T-helper 2 cell treated with Interferon-gamma antibody and Interleukin-4, amounts not matched to agents 5 μg/mL and 100 μg/mL, for 36 hours (primary cell): Measurements from ENCODE around the gene DOCK1.

Experiments used
- DNase-seq: peaks from one replicate; pipeline ENCODE4 v3.0.0; 2021; ENCODE audit warnings: low spot score
- H3K27ac Mint-ChIP-seq: one replicate; pipeline ENCODE4 v1.8.0; 2021; ENCODE audit warnings: mild to moderate bottlenecking, mixed read lengths
- H3K27me3 Mint-ChIP-seq: one replicate; pipeline ENCODE4 v1.8.0; 2021; ENCODE audit warnings: low read depth, mixed read lengths
- H3K36me3 Mint-ChIP-seq: one replicate; pipeline ENCODE4 v1.8.0; 2021; ENCODE audit warnings: low read depth, mixed read lengths
- H3K4me1 Mint-ChIP-seq: one replicate; pipeline ENCODE4 v1.8.0; 2021; ENCODE audit warnings: low read depth, mixed read lengths
- H3K4me3 Mint-ChIP-seq: one replicate; pipeline ENCODE4 v1.8.0; 2022; ENCODE audit warnings: mild to moderate bottlenecking, moderate library complexity, mixed read lengths
- H3K9me3 Mint-ChIP-seq: one replicate; pipeline ENCODE4 v1.8.0; 2021; ENCODE audit warnings: mixed read lengths

Gene DOCK1

DNA sequence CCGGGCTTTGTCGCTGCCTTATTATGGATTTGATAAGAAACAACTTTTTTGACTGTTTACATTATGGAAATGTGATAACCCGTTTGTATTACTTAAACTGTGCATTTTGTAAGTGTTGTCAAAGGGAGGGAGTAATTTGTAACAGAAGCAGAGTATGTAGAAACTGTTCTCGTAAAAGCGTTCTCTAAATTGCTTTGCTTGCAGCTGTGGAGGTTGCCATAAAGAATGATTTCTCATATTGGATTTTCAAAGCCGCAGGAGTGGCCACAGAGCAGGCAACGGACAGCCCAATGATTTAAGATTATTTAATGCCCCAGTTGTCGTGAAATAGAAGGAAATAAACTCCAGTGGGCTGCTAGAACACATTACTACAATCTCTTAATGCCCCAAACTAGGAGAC, 405.2 kb downstream of the DOCK1 start:
- DNase-seq, result no peak
- H3K4me3 Mint-ChIP-seq, result no peak overlapping the region
- H3K36me3 Mint-ChIP-seq, result no peaks in the 10 kb centered on the region
- H3K27ac Mint-ChIP-seq, result no peak overlapping the region
- peaks cover 21% of the 10 kb centered on the region for H3K27me3 Mint-ChIP-seq
- H3K4me1 Mint-ChIP-seq, result no peaks in the 10 kb centered on the region
- no peaks in the 10 kb centered on the region for H3K9me3 Mint-ChIP-seq

DNA sequence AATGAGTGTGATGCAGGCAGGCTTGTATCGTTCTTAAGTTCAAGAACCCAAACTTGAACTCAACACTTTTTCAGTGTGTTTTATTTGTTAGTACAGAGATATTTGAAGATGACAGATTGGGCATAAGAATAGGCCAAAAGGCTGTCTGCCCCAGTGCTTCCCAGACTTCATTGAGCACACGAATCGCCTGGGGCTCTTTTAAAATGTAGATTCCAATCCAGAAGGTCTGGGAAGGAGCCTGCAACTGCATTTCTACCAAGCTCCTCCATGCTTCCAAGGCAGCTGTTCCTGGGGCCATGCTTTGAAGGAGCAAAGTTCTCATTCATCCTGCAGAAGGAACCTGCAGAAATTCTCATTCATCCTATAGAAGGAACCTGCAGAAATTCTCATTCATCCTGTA, 405.7 kb downstream of the DOCK1 start:
- Mint-ChIP-seq H3K27me3 (peaks cover 21% of the 10 kb centered on the region), H3K27ac (no peak overlapping the region)

DNA sequence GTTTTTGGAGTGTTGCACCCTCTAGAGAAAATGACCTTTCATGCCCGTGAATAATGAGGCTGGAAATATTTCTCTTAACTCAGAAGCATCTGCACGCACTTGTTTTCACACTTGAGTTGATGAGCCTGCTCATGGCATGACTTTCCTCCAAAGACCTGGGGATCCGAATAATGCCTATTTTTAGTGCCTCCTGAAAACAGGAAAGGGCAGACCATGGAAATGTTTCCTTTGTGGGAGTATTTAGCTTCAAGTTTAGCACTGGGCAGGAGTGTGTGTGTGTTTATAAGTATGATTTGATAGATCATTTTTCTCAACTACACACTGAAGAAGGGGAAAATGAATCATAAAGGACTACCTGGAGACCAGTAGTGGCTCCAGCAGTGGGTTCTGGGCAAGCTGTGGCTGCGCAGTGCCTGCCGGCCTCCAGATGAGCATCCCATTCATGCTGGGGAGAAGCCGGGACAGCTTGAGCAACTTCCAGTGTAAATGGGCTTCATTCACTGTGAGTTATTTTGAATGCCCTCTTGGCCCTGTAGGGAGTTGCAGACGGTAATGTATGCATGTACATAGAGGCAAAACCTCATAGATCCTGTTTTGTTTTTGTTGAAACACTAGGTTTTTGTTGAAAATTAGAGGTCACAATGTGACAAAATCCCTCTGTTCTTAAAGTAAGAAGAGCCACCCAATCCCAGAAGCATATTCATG, 408.9 kb downstream of the DOCK1 start:
- no peaks in the 10 kb centered on the region for H3K4me1 Mint-ChIP-seq
- H3K4me3 Mint-ChIP-seq, result no peak overlapping the region
- no peaks in the 10 kb centered on the region for H3K9me3 Mint-ChIP-seq
- H3K27ac Mint-ChIP-seq, result no peak overlapping the region
- no peak for DNase-seq
- peaks cover 12% of the 10 kb centered on the region for H3K27me3 Mint-ChIP-seq
- no peaks in the 10 kb centered on the region for H3K36me3 Mint-ChIP-seq

More for the DNA sequence above, 405.7 kb downstream of the DOCK1 start:
- H3K4me3 Mint-ChIP-seq, result no peak overlapping the region
- DNase-seq, result no peak
- no peaks in the 10 kb centered on the region for H3K36me3 Mint-ChIP-seq
- H3K9me3 Mint-ChIP-seq, result no peaks in the 10 kb centered on the region
- no peaks in the 10 kb centered on the region for H3K4me1 Mint-ChIP-seq

DNA sequence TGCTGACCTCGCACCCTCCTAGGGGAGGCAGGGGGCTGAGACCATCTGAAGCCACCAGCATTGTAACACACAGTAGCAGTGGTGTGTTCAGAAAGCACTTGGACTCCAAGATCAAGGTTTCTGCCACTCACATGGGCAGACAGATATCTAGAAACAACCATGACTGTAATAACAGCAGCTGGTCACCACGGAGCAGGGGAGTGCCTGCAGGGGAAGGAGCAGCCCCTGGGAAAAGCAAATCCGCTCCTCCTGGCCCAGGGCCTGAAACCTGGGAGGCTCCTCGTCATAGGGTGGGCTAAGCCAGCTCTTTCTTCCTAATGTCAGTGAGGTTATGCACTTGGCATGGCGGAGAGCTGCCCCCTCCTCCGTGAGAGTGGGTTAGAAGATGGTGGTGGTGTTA, 409.6 kb downstream of the DOCK1 start:
- H3K27me3 Mint-ChIP-seq, result peaks cover 8% of the 10 kb centered on the region
- no peak for DNase-seq
- no peak overlapping the region for H3K4me3 Mint-ChIP-seq
- H3K4me1 Mint-ChIP-seq, result no peaks in the 10 kb centered on the region
- no peak overlapping the region for H3K27ac Mint-ChIP-seq
- H3K9me3 Mint-ChIP-seq, result no peaks in the 10 kb centered on the region
- no peaks in the 10 kb centered on the region for H3K36me3 Mint-ChIP-seq

DNA sequence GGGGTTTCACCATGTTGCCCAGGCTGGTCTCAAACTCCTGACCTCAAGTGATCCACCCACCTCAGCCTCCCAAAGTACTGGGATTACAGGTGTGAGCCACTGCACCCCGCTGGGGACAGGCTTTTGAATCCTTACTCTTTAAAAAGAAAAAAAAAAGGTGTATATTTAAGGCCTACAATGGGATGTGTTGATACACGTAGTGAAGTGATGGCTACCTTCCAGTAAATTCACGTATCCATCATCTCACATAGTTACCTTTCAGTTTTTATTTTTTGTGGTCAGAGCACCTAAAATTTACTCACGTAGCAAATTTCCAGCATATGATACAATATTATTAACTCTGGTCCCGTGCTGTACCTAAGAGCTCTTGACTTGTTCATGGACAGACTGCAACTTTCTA, 410.7 kb downstream of the DOCK1 start:
- DNase-seq, result no peak
- no peaks in the 10 kb centered on the region for H3K36me3 Mint-ChIP-seq
- H3K27ac Mint-ChIP-seq, result no peak overlapping the region
- peaks cover 6% of the 10 kb centered on the region for H3K27me3 Mint-ChIP-seq
- H3K4me3 Mint-ChIP-seq, result no peak overlapping the region
- H3K4me1 Mint-ChIP-seq, result no peaks in the 10 kb centered on the region
- H3K9me3 Mint-ChIP-seq, result no peaks in the 10 kb centered on the region

DNA sequence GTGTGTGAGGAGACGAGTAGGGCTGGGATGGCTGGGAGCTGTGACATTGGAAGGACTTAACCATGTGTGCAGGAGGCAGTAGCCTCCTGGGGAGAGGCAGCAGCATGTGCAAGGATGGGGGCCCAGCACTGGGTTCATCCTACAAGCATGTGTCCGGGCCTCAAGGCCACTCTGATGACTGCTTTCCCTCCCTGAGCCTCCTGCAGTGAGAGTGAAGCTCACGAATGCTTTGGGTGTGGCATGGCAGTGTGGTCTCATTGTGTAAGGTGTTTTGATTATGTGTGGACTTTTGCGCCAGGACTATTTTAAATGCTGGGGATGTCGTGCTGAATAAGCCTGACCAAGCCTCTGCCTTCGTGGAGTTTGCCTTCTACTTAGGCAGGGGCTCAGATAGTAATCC, 413.2 kb downstream of the DOCK1 start:
- Mint-ChIP-seq H3K4me1 (no peaks in the 10 kb centered on the region), H3K4me3 (no peak overlapping the region), H3K36me3 (no peaks in the 10 kb centered on the region), H3K27me3 (no peaks in the 10 kb centered on the region), H3K27ac (no peak overlapping the region), H3K9me3 (no peaks in the 10 kb centered on the region)
- no peak for DNase-seq

DNA sequence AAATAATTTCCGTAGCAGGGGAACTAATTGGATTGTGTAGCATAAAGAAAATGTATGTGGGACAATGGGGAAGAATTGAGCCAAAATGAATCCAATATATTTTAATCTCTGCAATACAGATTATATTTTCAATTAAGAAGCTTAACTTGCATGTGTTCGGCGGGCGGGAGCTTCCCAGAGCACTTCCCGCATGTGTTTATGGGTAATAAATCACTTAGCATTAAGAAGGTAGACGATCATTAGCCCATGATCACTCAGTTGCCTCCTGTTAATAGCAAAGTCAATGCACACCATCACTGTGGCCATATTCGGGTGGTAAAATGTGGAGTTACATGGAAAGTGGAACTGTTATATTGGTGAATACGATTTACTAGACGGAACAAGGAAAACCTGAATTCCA, 414.0 kb downstream of the DOCK1 start:
- Mint-ChIP-seq H3K4me1 (no peaks in the 10 kb centered on the region), H3K4me3 (no peak overlapping the region), H3K36me3 (no peaks in the 10 kb centered on the region), H3K27ac (no peak overlapping the region), H3K9me3 (no peaks in the 10 kb centered on the region), H3K27me3 (no peaks in the 10 kb centered on the region)
- DNase-seq, result no peak

DNA sequence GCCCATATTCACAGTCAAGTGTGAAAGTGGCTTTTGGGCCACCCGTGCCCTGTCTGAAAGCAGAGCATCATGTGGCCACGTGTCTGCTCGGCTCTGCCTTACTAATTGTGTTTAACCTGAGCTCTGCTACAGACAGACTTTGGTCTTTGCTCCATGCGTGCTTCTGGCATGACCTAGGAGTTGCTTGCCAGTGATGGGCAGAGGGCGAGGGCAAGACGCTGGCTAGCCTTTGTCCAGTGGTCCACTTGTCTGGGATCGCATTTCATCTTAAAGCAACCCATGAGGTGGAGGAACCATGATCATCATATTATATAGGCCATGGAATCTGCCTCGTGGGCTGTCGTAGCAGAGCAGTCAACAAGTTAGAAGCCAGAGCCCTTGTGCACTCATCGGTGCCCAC, 414.5 kb downstream of the DOCK1 start:
- H3K4me3 Mint-ChIP-seq, result no peak overlapping the region
- no peak overlapping the region for H3K27ac Mint-ChIP-seq
- H3K27me3 Mint-ChIP-seq, result no peaks in the 10 kb centered on the region
- no peaks in the 10 kb centered on the region for H3K36me3 Mint-ChIP-seq
- H3K4me1 Mint-ChIP-seq, result no peaks in the 10 kb centered on the region
- H3K9me3 Mint-ChIP-seq, result no peaks in the 10 kb centered on the region
- no peak for DNase-seq

DNA sequence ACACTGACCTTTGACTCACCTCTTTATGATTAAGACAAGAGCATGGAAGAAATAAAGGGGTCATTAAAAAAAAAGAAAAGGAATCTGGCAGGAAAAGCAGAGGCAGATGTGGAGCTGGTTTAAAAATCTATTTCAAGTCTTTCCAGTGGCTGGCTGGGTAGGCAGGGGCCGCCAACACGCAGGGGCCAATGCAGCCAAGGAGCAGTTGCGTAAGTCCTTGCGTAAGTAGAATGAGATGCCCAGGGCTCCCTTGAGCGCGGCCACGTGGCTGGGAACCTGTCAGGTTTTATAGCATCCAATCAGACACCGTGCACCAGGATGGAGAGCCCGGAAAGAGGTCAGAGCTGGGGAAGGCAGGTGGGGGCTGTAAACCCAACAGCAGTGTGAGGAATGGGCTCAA, 414.9 kb downstream of the DOCK1 start:
- H3K36me3 Mint-ChIP-seq, result no peaks in the 10 kb centered on the region
- H3K27me3 Mint-ChIP-seq, result no peaks in the 10 kb centered on the region
- H3K4me3 Mint-ChIP-seq, result no peak overlapping the region
- H3K9me3 Mint-ChIP-seq, result no peaks in the 10 kb centered on the region
- no peak for DNase-seq
- no peaks in the 10 kb centered on the region for H3K4me1 Mint-ChIP-seq
- H3K27ac Mint-ChIP-seq, result no peak overlapping the region

DNA sequence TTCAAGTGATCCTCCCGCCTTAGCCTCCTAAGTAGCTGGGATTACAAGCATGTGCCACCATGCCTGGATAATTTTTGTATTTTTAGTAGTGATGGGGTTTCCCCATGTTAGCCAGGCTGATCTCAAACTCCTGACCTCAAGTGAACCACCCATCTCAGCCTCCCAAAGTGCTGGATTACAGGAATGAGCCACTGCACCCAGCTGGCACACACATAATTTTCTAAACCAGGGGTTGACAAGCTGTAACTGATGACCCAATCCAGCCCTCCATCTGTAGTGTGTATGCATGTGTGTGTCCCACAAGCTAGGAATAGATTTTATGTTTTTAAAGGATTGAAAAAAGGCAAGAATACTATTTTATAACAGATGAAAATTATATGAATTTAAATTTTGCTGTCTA, 417.1 kb downstream of the DOCK1 start:
- Mint-ChIP-seq H3K36me3 (no peaks in the 10 kb centered on the region), H3K9me3 (no peaks in the 10 kb centered on the region), H3K27me3 (peaks cover 3% of the 10 kb centered on the region), H3K27ac (no peak overlapping the region), H3K4me3 (no peak overlapping the region), H3K4me1 (no peaks in the 10 kb centered on the region)
- DNase-seq, result no peak

DNA sequence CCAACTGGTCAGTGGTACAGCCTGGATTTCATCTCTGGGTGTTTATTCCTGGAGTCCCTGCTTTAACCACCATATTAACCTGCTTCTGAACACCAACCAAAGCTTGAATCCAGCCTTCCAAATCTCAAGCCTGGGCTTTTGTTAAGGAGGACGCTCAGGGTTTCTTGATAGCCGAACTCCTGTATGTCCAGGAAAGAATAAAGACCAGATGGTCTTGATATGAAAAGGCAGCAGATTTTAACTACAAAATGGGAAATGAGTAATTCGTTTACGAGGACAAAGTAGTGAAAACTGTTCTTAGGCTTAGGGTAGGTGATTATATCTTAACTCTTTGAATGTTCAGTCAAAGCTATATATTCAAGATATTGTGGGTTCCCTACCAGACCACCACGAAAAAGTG, 420.3 kb downstream of the DOCK1 start:
- H3K27me3 Mint-ChIP-seq, result peaks cover 3% of the 10 kb centered on the region
- no peak overlapping the region for H3K4me3 Mint-ChIP-seq
- no peaks in the 10 kb centered on the region for H3K4me1 Mint-ChIP-seq
- no peak for DNase-seq
- no peaks in the 10 kb centered on the region for H3K36me3 Mint-ChIP-seq
- no peaks in the 10 kb centered on the region for H3K9me3 Mint-ChIP-seq
- H3K27ac Mint-ChIP-seq, result no peak overlapping the region

DNA sequence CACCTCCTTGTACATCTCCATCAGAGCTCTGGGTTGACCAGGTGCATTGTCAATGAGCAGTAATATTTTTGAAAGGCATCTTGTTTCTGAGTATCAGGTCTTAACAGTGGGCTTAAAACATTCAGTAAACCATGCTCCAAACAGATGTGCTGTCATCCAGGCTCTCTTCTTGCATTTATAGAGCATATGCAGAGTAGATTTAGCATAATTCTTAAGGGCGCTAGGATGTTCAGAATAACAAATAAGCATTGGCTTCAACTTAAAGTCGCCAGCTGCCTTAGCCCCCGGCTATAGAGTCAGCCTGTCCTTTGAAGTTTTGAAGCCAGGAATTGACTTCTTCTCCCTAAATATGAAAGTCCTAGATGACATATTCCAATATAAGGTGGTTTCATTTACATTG, 421.7 kb downstream of the DOCK1 start:
- Mint-ChIP-seq H3K4me1 (no peaks in the 10 kb centered on the region), H3K27me3 (peaks cover 3% of the 10 kb centered on the region), H3K36me3 (no peaks in the 10 kb centered on the region), H3K9me3 (no peaks in the 10 kb centered on the region), H3K27ac (no peak overlapping the region), H3K4me3 (no peak overlapping the region)
- DNase-seq, result no peak

DNA sequence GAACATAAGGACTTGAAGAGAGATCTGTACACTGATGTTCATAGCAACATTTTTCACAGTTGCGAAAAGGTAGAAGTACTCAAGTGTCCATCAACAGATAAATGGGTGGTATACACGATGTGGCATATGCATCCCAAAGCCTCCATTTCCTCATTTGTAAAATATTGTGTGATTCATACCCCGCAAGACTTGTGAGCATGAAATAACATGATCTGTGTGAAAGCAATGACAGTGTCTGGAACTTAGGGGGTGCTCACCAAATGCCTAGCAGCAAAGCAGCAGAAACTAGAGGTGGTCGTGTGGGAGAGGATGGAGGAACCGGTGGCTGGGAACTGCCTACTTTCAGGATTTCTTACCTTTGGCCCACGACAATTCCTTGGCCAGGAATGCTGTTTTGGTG, 426.5 kb downstream of the DOCK1 start:
- Mint-ChIP-seq H3K36me3 (no peaks in the 10 kb centered on the region), H3K27ac (no peak overlapping the region), H3K9me3 (no peaks in the 10 kb centered on the region), H3K4me1 (no peaks in the 10 kb centered on the region), H3K4me3 (no peak overlapping the region), H3K27me3 (peaks cover 20% of the 10 kb centered on the region)
- DNase-seq, result no peak

DNA sequence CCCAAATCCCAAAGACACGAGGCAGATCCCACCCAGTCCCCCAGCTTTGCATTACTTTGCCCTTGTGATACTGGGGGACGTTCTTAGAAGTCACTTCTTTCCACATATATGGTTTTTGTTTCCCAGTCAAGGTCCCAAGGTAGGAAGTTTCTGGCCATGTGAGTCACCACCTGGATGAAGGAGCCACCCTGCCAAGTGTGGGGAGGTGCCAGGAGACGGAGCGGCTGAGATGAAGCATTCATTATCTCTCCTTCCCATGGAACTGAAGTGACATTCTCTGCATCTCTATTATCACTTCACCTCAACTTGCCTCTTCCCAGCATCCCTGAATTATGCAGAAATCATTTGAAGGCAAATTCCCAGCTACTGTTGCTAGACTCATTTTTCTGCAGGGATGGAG, 427.4 kb downstream of the DOCK1 start:
- no peak for DNase-seq
- Mint-ChIP-seq H3K9me3 (no peaks in the 10 kb centered on the region), H3K4me3 (no peak overlapping the region), H3K36me3 (no peaks in the 10 kb centered on the region), H3K4me1 (no peaks in the 10 kb centered on the region), H3K27me3 (peaks cover 20% of the 10 kb centered on the region), H3K27ac (no peak overlapping the region)

DNA sequence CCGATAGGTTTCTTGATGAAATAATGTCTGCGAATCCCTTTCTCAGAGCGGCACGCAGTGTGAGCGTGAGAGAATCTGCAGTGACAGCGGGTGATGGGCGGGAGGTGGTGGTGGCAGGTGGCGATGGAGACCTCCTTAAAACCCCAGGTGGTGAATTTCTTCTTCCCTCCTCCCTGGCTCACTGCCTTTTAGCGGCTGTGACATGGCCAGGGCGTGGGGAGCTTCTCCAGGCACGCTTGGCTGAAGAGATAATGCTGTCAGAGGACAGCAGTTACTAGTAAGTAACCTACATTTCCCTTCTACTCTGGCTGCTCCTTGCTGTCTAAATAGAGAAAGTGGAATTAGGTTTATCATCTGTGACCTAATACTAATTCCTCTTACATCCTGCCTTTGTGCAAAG, 432.6 kb downstream of the DOCK1 start:
- Mint-ChIP-seq H3K4me3 (no peak overlapping the region), H3K4me1 (no peaks in the 10 kb centered on the region), H3K27ac (no peak overlapping the region), H3K36me3 (no peaks in the 10 kb centered on the region), H3K9me3 (no peaks in the 10 kb centered on the region), H3K27me3 (peaks cover 12% of the 10 kb centered on the region)
- DNase-seq, result no peak
